Hepatocyte (in vitro differentiated cells): ENCODE data around the gene SORCS2.

Source experiments
- CTCF ChIP-seq: fragments of 200-600 bp; sonication (generic); IDR thresholded peaks from 2 replicates; pipeline ENCODE4 v1.5.1; 2016; ENCODE audit warnings: antibody characterized with exemption, mild to moderate bottlenecking; ENCODE audit not compliant: poor library complexity
- EZH2phosphoT487 ChIP-seq: fragments of 200-600 bp; sonication (generic); IDR thresholded peaks from one replicate; pipeline ENCODE4 v1.6.1; 2018; ENCODE audit warnings: antibody characterized with exemption, mild to moderate bottlenecking, low read depth, moderate library complexity; ENCODE audit not compliant: unreplicated experiment, severe bottlenecking

- TF ChIP-seq CTCF (no peak), EZH2phosphoT487 (no peak)
Measured at GRCh38 chr4:7160439-7160838, 31.9 kb upstream of the SORCS2 start.
